Vagina (tissue), 2 donors: Measurements from ENCODE around the gene MFN1. TPM values are rescaled to one million over a fixed set of nuclear protein-coding genes. Genes with fewer than 3 reads are reported as not detected.

ENCODE experiments used
- DNase-seq, 2 donors: peaks; one replicate each; pipeline ENCODE4 v3.0.0-alpha.2; 2017; ENCODE audit errors: extremely low spot score in 2 of 2
- H3K27ac ChIP-seq: fragments of 200-600 bp; sonication (generic); one replicate; pipeline ENCODE4 v1.5.1; 2019
- H3K27me3 ChIP-seq: fragments of 200-600 bp; sonication (generic); one replicate; pipeline ENCODE4 v1.5.1; 2019
- H3K36me3 ChIP-seq, 2 donors: fragments of 200-600 bp; sonication (generic); one replicate each; pipeline ENCODE4 v1.5.1; 2017 to 2019
- H3K4me1 ChIP-seq: fragments of 200-600 bp; sonication (generic); one replicate; pipeline ENCODE4 v1.5.1; 2019
- H3K4me3 ChIP-seq, 2 donors: fragments of 200-600 bp; sonication (generic); 1 replicate in 1 of 2; 2 replicates in 1 of 2; pipeline ENCODE4 v1.5.1; 2016 to 2019
- H3K9me3 ChIP-seq: fragments of 200-600 bp; sonication (generic); one replicate; pipeline ENCODE4 v1.5.1; 2019
- POLR2A ChIP-seq, 2 donors: fragments of 450-650 bp; IDR thresholded peaks; one replicate each; pipeline ENCODE4 v1.6.1; 2017; ENCODE audit warnings: antibody characterized with exemption in 2 of 2, mild to moderate bottlenecking in 2 of 2, moderate library complexity in 2 of 2
- POLR2AphosphoS5 ChIP-seq, 2 donors: sonication (generic); formaldehyde crosslinking; IDR thresholded peaks; one replicate each; pipeline ENCODE4 v1.9.0; 2017; ENCODE audit warnings: antibody characterized with exemption in 2 of 2, mild to moderate bottlenecking in 2 of 2, low read depth in 1 of 2; ENCODE audit not compliant: insufficient read depth in 1 of 2
- intact Hi-C: fragments of 100-400 bp; cut with DNase I; formaldehyde crosslinking; loops from one replicate; pipeline ENCODE4 v1.15.1; 2023
- total RNA-seq: library from RNA; depleted of rRNA; stranded (reverse); fragments of >200 nt; gene quantifications from one replicate; pipeline ENCODE4 v1.2.3, GENCODE V29; 2016
- TF ChIP-seq, protein P1 (sequence below), 3 experiments: fragments of 450-650 bp in 2 of 3; fragments of 200-600 bp in 1 of 3; sonication (generic) in 1 of 3; IDR thresholded peaks; one replicate each; pipeline ENCODE4 v1.5.1; 2017 to 2019; ENCODE audit warnings: antibody characterized with exemption in 3 of 3, mild to moderate bottlenecking in 2 of 3, moderate library complexity in 2 of 3

Gene MFN1
- total RNA-seq, 1 donor from 2014 or later: 33.1 TPM

DNA sequence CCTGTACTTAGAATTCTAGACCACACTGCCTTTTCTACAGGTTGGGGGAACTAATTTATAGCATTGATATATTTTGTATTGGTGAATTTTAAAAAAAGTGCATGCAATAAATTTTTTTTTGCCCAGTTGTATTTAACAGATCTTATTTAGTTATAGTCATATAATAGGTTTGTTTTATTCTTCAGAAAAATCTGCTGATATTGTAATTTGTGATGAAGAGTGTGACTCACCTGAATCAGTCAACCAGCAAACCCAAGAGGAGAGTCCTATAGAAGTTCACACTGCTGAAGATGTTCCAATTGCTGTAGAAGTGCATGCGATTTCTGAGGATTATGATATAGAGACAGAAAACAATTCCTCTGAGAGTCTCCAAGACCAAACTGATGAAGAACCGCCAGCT is 14.4 kb upstream of the MFN1 start:
- intact Hi-C loops: no loop called here
- H3K36me3 ChIP-seq: peaks cover 8 to 55% of the 10 kb centered on the region in 2 donors
- no peak for TF ChIP-seq POLR2A (IDR thresholded peaks at IDR 0.05)
- no peak for TF ChIP-seq POLR2AphosphoS5 (IDR thresholded peaks at IDR 0.05; ENCODE audit: insufficient read depth in 1 of 2, low read depth in 1 of 2)
- TF ChIP-seq, protein P1, sequence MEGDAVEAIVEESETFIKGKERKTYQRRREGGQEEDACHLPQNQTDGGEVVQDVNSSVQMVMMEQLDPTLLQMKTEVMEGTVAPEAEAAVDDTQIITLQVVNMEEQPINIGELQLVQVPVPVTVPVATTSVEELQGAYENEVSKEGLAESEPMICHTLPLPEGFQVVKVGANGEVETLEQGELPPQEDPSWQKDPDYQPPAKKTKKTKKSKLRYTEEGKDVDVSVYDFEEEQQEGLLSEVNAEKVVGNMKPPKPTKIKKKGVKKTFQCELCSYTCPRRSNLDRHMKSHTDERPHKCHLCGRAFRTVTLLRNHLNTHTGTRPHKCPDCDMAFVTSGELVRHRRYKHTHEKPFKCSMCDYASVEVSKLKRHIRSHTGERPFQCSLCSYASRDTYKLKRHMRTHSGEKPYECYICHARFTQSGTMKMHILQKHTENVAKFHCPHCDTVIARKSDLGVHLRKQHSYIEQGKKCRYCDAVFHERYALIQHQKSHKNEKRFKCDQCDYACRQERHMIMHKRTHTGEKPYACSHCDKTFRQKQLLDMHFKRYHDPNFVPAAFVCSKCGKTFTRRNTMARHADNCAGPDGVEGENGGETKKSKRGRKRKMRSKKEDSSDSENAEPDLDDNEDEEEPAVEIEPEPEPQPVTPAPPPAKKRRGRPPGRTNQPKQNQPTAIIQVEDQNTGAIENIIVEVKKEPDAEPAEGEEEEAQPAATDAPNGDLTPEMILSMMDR (IDR thresholded peaks at IDR 0.05): no peak

GRCh38 chr3:179336345-179336929 is 11.1 kb upstream of the MFN1 start:
- H3K36me3 ChIP-seq: peaks cover 3 to 27% of the 10 kb centered on the region in 2 donors
- intact Hi-C loops: no loop called here
- TF ChIP-seq, protein P1 (IDR thresholded peaks at IDR 0.05): no peak
- no peak for TF ChIP-seq POLR2A (IDR thresholded peaks at IDR 0.05)
- TF ChIP-seq POLR2AphosphoS5 (IDR thresholded peaks at IDR 0.05; ENCODE audit: insufficient read depth in 1 of 2, low read depth in 1 of 2): no peak

More for the DNA sequence above, 14.4 kb upstream of the MFN1 start:
- no peak overlapping the region for H3K27ac ChIP-seq
- no peaks in the 10 kb centered on the region for H3K9me3 ChIP-seq
- H3K4me1 ChIP-seq: no peaks in the 10 kb centered on the region
- H3K4me3 ChIP-seq: no peak overlapping the region
- no peak for DNase-seq
- H3K27me3 ChIP-seq: no peaks in the 10 kb centered on the region

GRCh38 chr3:179348325-179349013 is 960 bp downstream of the MFN1 start:
- H3K4me1 ChIP-seq: peaks cover 17% of the 10 kb centered on the region
- TF ChIP-seq POLR2A (IDR thresholded peaks at IDR 0.05): no peak
- TF ChIP-seq POLR2AphosphoS5 (IDR thresholded peaks at IDR 0.05; ENCODE audit: insufficient read depth in 1 of 2, low read depth in 1 of 2): no peak
- TF ChIP-seq, protein P1 (IDR thresholded peaks at IDR 0.05): no peak
- no peak for DNase-seq
- H3K27me3 ChIP-seq: no peaks in the 10 kb centered on the region
- peak overlapping the region; percentile 87 for H3K27ac ChIP-seq
- H3K9me3 ChIP-seq: no peaks in the 10 kb centered on the region
- intact Hi-C loops: no loop called here
- H3K4me3 ChIP-seq: peak overlapping the region; percentile 92 to 95
- peaks cover 0 to 24% of the 10 kb centered on the region in 2 donors for H3K36me3 ChIP-seq

More at GRCh38 chr3:179336345-179336929, 11.1 kb upstream of the MFN1 start:
- no peaks in the 10 kb centered on the region for H3K27me3 ChIP-seq
- no peaks in the 10 kb centered on the region for H3K4me1 ChIP-seq
- no peaks in the 10 kb centered on the region for H3K9me3 ChIP-seq
- no peak overlapping the region for H3K27ac ChIP-seq
- no peak for DNase-seq
- no peak overlapping the region for H3K4me3 ChIP-seq

DNA sequence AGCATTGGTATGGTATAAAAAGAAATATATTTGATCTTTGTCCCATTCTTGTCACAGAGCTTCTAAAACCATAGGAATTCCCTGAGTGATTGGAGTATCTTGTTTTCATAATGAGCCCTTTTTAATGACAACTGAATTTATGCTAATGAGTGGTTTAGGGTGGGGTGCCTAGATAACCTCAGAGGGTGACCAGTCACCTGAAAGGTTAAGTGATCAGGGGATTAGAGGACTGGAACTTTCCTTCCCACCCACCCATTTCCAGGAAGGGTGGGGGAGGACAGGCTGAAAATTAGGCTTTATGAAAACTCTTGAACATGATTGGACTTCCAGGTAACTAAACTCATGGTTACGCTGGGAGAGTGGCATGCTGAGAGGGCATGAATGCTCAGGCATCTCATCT is 8.5 kb downstream of the MFN1 start:
- intact Hi-C loops: no loop called here
- H3K27me3 ChIP-seq: no peaks in the 10 kb centered on the region
- peaks cover under 1% of the 10 kb centered on the region for H3K4me1 ChIP-seq
- no peak for TF ChIP-seq POLR2A (IDR thresholded peaks at IDR 0.05)
- no peak for TF ChIP-seq POLR2AphosphoS5 (IDR thresholded peaks at IDR 0.05; ENCODE audit: insufficient read depth in 1 of 2, low read depth in 1 of 2)
- TF ChIP-seq, protein P1 (IDR thresholded peaks at IDR 0.05): no peak
- H3K4me3 ChIP-seq: no peak overlapping the region
- no peak overlapping the region for H3K27ac ChIP-seq
- H3K36me3 ChIP-seq: peaks cover 4 to 70% of the 10 kb centered on the region in 2 donors
- no peaks in the 10 kb centered on the region for H3K9me3 ChIP-seq
- DNase-seq: no peak

DNA sequence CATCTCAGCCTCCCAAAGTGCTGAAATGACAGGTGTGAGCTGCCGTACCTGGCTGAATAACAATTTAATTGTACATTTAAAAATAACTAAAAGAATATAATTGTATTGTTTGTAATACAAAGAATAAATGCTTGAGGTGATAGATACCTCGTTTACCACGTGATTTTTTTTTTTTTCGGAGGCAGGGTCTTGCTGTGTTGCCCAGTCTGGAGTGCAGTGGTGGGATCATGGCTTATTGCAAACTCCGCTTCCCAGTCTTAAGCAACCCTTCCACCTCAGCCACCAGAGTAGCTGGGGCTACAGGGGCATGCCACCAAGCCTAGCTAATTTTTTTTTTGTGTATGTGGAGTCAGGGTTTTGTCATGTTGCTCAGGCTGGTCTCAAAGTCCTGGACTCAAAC is 15.8 kb downstream of the MFN1 start:
- DNase-seq: no peak
- Histone ChIP-seq H3K4me3 (no peak overlapping the region), H3K9me3 (no peaks in the 10 kb centered on the region), H3K36me3 (peaks cover 4 to 80% of the 10 kb centered on the region in 2 donors), H3K4me1 (no peaks in the 10 kb centered on the region), H3K27me3 (no peaks in the 10 kb centered on the region), H3K27ac (no peak overlapping the region)
- intact Hi-C loops: no loop called here
- TF ChIP-seq POLR2AphosphoS5 (IDR thresholded peaks at IDR 0.05; ENCODE audit: insufficient read depth in 1 of 2, low read depth in 1 of 2) (no peak), POLR2A (IDR thresholded peaks at IDR 0.05) (no peak)
- TF ChIP-seq, protein P1 (IDR thresholded peaks at IDR 0.05): no peak
